ENCODE results near the gene MKNK1.

Gene MKNK1

DNA sequence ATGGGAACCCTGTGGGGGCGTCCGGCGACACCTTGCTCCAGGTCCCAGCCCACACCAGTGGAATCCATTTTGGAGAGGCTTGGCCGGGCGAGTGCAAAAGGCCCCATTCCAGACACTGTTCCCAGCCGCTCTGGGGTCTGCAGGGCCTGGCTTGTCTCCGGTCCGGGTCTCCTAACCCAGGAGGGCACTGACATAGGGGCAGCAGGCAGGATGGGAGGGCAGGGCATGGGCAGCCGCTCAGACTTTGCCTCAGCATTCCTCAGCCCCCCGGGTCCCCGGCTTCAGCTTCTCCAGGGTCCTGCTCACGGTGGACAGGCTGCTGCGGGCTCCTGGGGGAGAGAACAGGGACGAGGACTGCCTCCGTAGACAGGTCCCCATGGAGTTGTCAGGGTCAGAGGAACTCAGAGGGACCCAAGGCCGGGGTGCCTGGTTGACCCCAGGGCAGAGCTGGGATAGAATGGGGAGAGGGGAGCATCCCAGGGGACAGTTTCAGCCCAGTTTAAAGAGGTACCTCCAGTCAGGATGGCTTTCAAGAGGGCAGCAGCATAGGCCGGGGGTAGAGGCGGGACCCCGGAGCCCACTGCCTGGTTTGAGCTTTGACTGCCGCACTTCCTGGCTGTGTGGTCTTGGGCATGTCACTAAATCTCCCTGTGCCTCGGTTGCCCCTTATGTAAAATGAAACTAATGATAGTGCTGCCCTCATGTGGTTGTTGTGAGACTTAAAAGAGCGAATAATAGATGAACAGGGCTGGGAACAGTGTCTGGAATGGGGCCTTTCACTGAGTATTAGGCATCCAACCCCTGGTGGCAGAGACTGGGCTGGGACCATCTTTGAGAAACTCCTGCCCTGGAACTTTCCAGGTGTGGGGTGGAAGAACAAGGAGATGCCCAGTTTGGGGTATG, 56.3 kb downstream of the MKNK1 start:
- TF ChIP-seq, protein P1, sequence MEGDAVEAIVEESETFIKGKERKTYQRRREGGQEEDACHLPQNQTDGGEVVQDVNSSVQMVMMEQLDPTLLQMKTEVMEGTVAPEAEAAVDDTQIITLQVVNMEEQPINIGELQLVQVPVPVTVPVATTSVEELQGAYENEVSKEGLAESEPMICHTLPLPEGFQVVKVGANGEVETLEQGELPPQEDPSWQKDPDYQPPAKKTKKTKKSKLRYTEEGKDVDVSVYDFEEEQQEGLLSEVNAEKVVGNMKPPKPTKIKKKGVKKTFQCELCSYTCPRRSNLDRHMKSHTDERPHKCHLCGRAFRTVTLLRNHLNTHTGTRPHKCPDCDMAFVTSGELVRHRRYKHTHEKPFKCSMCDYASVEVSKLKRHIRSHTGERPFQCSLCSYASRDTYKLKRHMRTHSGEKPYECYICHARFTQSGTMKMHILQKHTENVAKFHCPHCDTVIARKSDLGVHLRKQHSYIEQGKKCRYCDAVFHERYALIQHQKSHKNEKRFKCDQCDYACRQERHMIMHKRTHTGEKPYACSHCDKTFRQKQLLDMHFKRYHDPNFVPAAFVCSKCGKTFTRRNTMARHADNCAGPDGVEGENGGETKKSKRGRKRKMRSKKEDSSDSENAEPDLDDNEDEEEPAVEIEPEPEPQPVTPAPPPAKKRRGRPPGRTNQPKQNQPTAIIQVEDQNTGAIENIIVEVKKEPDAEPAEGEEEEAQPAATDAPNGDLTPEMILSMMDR (conservative IDR thresholded peaks at IDR 0.05; ENCODE audit: low read length) = peak; percentile 65
- peak; percentile 60 for DNase-seq (ENCODE audit: low read depth)
- H3K4me3 ChIP-seq (ENCODE audit: low read length) = peak overlapping the region; percentile 33

DNA sequence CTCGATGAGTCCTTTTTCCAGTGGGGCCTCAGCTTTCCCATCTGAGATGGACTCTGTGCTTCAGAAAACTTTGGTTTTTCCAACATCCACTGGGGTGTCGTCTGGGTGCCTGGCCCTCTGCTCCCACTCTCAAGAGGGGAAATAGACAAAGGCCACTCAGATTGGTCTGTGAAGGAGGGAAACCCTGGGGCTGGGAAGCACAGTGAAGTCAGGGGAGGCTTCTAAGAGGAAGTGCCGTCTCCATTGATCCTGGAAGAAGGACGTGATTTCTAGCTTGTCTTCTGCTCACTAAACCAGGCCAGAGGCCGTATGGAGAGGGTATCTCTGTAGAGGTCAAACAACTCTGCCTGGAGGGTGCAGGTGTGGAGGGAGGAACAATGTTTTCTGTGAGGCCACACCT, 57.9 kb downstream of the MKNK1 start:
- no peak for DNase-seq (ENCODE audit: low read depth)
- H3K4me3 ChIP-seq (ENCODE audit: low read length) = no peak overlapping the region
- TF ChIP-seq, protein P1 (conservative IDR thresholded peaks at IDR 0.05; ENCODE audit: low read length) = no peak

- H3K4me3 ChIP-seq (ENCODE audit: low read length) = no peak overlapping the region
- DNase-seq (ENCODE audit: low read depth) = no peak
- TF ChIP-seq, protein P1 (conservative IDR thresholded peaks at IDR 0.05; ENCODE audit: low read length) = no peak
Observed at GRCh38 chr1:46545784-46546183, 58.3 kb downstream of the MKNK1 start.

DNA sequence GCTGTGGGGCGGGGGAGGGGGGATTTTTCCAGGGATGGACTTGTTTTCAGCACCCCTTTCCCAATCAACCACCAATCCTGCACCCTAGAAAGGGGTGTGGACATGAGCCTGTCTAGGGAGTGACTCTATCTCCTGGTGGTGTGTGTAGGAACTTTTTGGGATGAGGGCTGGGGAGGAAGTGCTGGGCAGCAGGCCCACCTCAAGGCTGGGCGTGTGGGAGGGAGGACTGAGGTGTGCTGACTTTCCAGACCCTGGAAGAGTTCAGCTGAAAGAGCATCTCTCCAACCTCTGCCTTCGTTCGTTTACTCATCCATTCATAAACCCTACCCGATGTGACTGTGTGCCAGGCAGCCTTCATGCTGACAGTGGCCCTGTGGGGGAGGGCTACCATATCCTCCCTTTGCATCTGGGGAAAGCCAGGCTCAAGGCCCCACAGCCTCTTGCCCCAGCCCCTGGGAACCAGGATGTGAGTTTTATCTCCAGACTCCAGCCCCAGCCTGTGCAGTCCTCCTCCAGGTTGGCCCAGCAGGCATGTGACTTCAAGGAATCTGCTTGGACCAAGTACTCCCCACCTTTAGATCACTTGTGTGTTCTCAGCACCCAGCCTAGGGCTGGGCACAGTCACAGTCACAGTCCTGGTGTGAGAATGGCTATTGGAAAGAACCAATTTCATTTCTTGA, 59.4 kb downstream of the MKNK1 start:
- no peak overlapping the region for H3K4me3 ChIP-seq (ENCODE audit: low read length)
- DNase-seq (ENCODE audit: low read depth) = no peak
- TF ChIP-seq, protein P1 (conservative IDR thresholded peaks at IDR 0.05; ENCODE audit: low read length) = no peak; the same call in 1 of the 2 replicates

GRCh38 chr1:46543761-46544560, 60.1 kb downstream of the MKNK1 start:
- TF ChIP-seq, protein P1 (conservative IDR thresholded peaks at IDR 0.05; ENCODE audit: low read length) = no peak
- DNase-seq (ENCODE audit: low read depth) = no peak
- no peak overlapping the region for H3K4me3 ChIP-seq (ENCODE audit: low read length)

- no peak for DNase-seq (ENCODE audit: low read depth)
- H3K4me3 ChIP-seq (ENCODE audit: low read length) = no peak overlapping the region
- TF ChIP-seq, protein P1 (conservative IDR thresholded peaks at IDR 0.05; ENCODE audit: low read length) = no peak
Observed at GRCh38 chr1:46543382-46543760, 60.7 kb downstream of the MKNK1 start.
